Spleen (tissue), 7 donors: ENCODE measurements around the gene HSPA9.

Experiments used
- POLR2AphosphoS5 ChIP-seq, 3 donors: sonication (generic); formaldehyde crosslinking; IDR thresholded peaks; one replicate each; pipeline ENCODE4 v1.5.1; 2017; ENCODE audit warnings: antibody characterized with exemption in 3 of 3
- TF ChIP-seq, protein P1 (sequence below), 11 experiments: fragments of 200-600 bp in 7 of 11; fragments of 450-650 bp in 4 of 11; sonication (generic) in 4 of 11; IDR thresholded peaks in 8 of 11; conservative IDR thresholded peaks in 3 of 11; 1 replicate in 7 of 11; 2 replicates in 4 of 11; pipeline versions ENCODE4 v1.4.0 to v1.8.0; 2016 to 2021; ENCODE audit warnings: antibody characterized with exemption in 11 of 11, inconsistent platforms in 4 of 11, mild to moderate bottlenecking in 1 of 11
- donor health status: DM: no; HTN: no; CAD: no; lungs with moderate emphysema.
- donor health status: DM: no; HTN: no; CAD: no.
- donor health status: DM: no; HTN: no; CAD: no.

DNA sequence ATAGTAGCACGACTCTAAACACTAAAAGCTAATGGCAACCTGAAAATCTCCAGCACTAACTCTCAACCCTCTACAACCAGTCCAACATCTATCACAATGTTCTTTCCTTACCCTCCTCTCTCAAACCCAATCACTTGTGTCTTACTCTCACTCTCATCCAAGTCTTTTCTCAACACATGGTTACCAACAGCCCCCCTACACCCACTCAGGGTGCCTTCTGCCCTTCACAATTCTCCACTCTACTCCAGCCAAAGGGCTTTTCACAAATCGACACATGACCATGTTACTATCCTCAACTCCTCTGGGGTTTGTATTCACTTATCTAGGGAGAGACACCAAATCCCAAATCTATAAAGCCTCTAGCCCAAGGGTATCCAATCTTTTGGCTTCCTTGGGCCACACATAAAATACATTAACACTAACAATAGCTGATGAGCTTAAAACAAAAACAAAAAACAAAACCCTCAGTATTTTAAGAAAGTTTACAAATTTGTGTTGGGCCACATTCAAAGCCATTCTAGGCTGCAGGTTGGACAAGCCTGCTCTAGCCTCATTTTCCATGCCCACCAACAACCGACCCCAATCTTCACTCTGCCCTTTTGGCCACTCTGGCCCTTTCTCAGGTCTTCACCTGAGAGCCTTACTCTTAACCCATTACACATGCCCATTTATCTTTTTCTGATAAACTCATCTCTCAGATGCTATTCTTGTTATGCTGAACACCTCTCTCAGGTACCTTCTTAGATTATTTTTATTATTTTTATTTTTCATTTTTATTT, 11.7 kb downstream of the HSPA9 start:
- TF ChIP-seq, protein P1, sequence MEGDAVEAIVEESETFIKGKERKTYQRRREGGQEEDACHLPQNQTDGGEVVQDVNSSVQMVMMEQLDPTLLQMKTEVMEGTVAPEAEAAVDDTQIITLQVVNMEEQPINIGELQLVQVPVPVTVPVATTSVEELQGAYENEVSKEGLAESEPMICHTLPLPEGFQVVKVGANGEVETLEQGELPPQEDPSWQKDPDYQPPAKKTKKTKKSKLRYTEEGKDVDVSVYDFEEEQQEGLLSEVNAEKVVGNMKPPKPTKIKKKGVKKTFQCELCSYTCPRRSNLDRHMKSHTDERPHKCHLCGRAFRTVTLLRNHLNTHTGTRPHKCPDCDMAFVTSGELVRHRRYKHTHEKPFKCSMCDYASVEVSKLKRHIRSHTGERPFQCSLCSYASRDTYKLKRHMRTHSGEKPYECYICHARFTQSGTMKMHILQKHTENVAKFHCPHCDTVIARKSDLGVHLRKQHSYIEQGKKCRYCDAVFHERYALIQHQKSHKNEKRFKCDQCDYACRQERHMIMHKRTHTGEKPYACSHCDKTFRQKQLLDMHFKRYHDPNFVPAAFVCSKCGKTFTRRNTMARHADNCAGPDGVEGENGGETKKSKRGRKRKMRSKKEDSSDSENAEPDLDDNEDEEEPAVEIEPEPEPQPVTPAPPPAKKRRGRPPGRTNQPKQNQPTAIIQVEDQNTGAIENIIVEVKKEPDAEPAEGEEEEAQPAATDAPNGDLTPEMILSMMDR (IDR thresholded peaks at IDR 0.05 in 8 of 11, conservative IDR thresholded peaks at IDR 0.05 in 3 of 11) = no peak
- TF ChIP-seq POLR2AphosphoS5 (IDR thresholded peaks at IDR 0.05) = no peak
